ENCODE measurements around the gene TMEM256. TPM values are rescaled to one million over a fixed set of nuclear protein-coding genes. Genes with fewer than 3 reads are reported as not detected.

Gene TMEM256
- total RNA-seq, 1 experiment from 2014 or later = 151 TPM

- peaks cover 24 to 63% (median 54%) of the 10 kb centered on the region in 3 experiments for H3K36me3 Mint-ChIP-seq (ENCODE audit: insufficient read depth in 1 of 3, low read depth in 3 of 3)
- WGBS (ENCODE audit: extremely low coverage, insufficient read length, low lambda C conversion rate) = no CpG with 5 or more reads among the region's 6 CpGs
These were observed 9.6 kb upstream of the TMEM256 start for GRCh38 chr17:7413346-7413985.

More at GRCh38 chr17:7413346-7413985, 9.6 kb upstream of the TMEM256 start:
- no peak overlapping the region for H3T11ph ChIP-seq (ENCODE audit: low read length)
- no peak overlapping the region for H4K5ac ChIP-seq (ENCODE audit: insufficient read length, low read depth, low read length)
- H3K9me3 ChIP-seq (ENCODE audit: control insufficient read depth, low read depth, low read length) = no peaks in the 10 kb centered on the region
- H3K4me1 Mint-ChIP-seq = peaks cover 4 to 18% of the 10 kb centered on the region in 2 experiments; a peak in 3 of 4 replicates
- H3K79me1 ChIP-seq (ENCODE audit: insufficient read depth, low read depth, low read length, poor library complexity, severe bottlenecking) = no peaks in the 10 kb centered on the region
- H3K4me3 Mint-ChIP-seq = no peak overlapping the region
- no peak overlapping the region for H4K91ac ChIP-seq (ENCODE audit: insufficient read length, low read depth, low read length)
- H3K23ac ChIP-seq (ENCODE audit: insufficient read length, low read depth, low read length) = no peak overlapping the region
- H3K27me3 Mint-ChIP-seq (ENCODE audit: low read depth) = no peaks in the 10 kb centered on the region
- no peak overlapping the region for H3K56ac ChIP-seq (ENCODE audit: insufficient read length, low read depth, low read length)
- H3K23me2 ChIP-seq (ENCODE audit: insufficient read length, low read depth, low read length, poor library complexity, severe bottlenecking) = no peaks in the 10 kb centered on the region
- H3K27me3 ChIP-seq (ENCODE audit: insufficient read depth, low read length) = no peaks in the 10 kb centered on the region
- H4K8ac ChIP-seq (replicated peaks; ENCODE audit: insufficient read length, low read depth, low read length) = no peak overlapping the region
- no peak overlapping the region for H3K9ac ChIP-seq (ENCODE audit: extremely low read depth, insufficient read length, low read length)
- H3K4ac ChIP-seq (ENCODE audit: low read depth, low read length) = no peak overlapping the region
- no peak overlapping the region for H2BK15ac ChIP-seq (ENCODE audit: low read depth, low read length)
- peak overlapping the region in 1 of 3 experiments; percentile 20; a peak in 3 of 7 replicates for H3K27ac Mint-ChIP-seq
- no peak overlapping the region for H2BK5ac ChIP-seq (ENCODE audit: insufficient read length, low read length)
- no peak for TF ChIP-seq CTCF (conservative IDR thresholded peaks at IDR 0.05)
- H3K79me2 ChIP-seq (ENCODE audit: insufficient read depth, low read length) = no peaks in the 10 kb centered on the region
- no peaks in the 10 kb centered on the region for H3K4me1 ChIP-seq (ENCODE audit: insufficient read depth, low read length)
- H2BK12ac ChIP-seq (ENCODE audit: insufficient read length, low read depth, low read length) = no peak overlapping the region
- H2BK20ac ChIP-seq (ENCODE audit: low read depth, low read length, poor library complexity, severe bottlenecking) = no peak overlapping the region
- no peak overlapping the region for H2AFZ ChIP-seq (ENCODE audit: low read length)
- no peak overlapping the region for H3K4me2 ChIP-seq (ENCODE audit: insufficient read depth, insufficient read length, low read length)
- H3K18ac ChIP-seq (ENCODE audit: insufficient read length, low read depth, low read length) = no peak overlapping the region
- no peak overlapping the region for H3K14ac ChIP-seq (ENCODE audit: insufficient read depth, low read length)
- no peaks in the 10 kb centered on the region for H4K20me1 ChIP-seq (ENCODE audit: control insufficient read depth, insufficient read depth, insufficient read length)
- H2AK5ac ChIP-seq (ENCODE audit: insufficient read length, low read length) = no peak overlapping the region
- no peak overlapping the region for H2BK120ac ChIP-seq (ENCODE audit: low read depth, low read length, poor library complexity, severe bottlenecking)
- no peak overlapping the region for H3K27ac ChIP-seq (ENCODE audit: insufficient read length, low read depth, low read length)
- peaks cover 0 to 2% of the 10 kb centered on the region in 2 experiments; a peak in 1 of 5 replicates for H3K9me3 Mint-ChIP-seq
- DNase-seq = no peak

All from H9 (cell line).